HG02973 (cell line): Measurements from ENCODE around the gene HEXB.
"Not testable (repeated sequence)": the region's sequence is repeated elsewhere in the genome, so short reads cannot be mapped to it uniquely, and the experiment has no call there.

Experiments
- ATAC-seq: cut with Tn5 transposase; IDR thresholded peaks from one replicate; pipeline ENCODE4 v1.9.1; 2021; ENCODE audit warnings: moderate library complexity; ENCODE audit not compliant: unreplicated experiment

The HEXB gene

GRCh38 chr5:74725331-74725730 lies 40.3 kb downstream of the HEXB start:
- no peak for ATAC-seq

GRCh38 chr5:74736759-74737158 lies 51.7 kb downstream of the HEXB start:
- ATAC-seq, result no peak

- ATAC-seq, result no peak
These were observed 53.4 kb downstream of the HEXB start for GRCh38 chr5:74738406-74738805.

GRCh38 chr5:74748742-74749141 lies 63.7 kb downstream of the HEXB start:
- ATAC-seq, result not testable (repeated sequence)

- no peak for ATAC-seq
These were observed 76.2 kb downstream of the HEXB start for GRCh38 chr5:74761241-74761640.

- ATAC-seq, result no peak
These were observed 77.6 kb downstream of the HEXB start for GRCh38 chr5:74762599-74762998.

DNA sequence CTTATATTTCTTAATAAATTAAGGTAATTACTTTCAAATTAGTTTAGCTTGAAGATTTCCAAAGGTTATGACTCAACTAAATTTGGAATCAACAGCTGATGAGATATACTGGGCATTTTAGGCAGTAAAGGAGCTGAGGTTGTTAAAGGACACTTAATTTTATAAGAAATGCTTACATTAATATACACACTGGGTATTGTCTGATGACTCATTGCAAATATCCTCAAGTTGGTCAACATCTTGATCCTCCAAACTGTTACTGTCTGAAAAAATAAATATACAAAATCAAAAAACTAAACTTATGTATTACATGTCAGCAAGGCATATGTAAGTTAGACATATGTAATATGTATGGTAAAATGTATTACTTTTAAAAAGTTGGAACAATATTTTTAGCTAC lies 78.5 kb downstream of the HEXB start:
- ATAC-seq, result no peak

- no peak for ATAC-seq
These were observed 80.2 kb downstream of the HEXB start for GRCh38 chr5:74765201-74765600.

DNA sequence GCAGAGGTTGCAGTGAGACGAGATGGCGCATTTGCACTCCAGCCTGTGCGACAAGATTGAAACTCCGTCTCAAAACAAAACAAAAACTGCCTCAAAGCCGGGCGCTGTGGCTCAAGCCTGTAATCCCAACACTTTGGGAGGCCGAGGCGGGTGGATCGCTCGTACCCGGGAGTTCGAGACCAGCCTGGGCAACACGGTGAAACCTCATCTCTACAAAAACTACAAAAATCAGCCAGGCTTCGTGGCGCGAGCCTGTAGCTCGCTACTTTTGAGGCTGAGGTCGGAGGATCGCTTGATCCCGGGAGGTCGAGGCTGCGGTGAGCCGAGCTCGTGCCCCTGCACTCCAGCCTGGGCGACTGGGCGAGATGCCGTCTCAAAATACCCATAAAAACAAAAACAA lies 80.9 kb downstream of the HEXB start:
- no peak for ATAC-seq

DNA sequence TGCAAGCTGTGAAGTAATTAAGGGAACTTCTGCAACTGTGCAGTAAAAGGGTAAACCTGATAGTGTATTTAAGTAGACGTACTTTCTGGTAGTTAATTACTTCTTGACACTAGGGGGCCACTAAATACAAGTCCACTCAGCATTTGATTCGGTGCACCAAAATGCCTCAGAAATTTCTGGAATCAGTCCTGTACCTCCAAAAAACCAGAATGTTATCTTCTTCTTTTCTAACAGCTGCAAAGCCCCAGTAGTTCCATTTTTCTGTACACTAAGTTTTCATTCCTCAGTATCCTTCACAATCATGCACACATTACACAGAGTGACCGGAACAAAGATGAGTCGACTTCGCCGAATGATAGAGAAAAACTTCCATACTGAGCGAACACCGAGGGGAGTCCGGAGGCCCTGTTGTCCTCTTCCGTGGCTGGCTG lies 81.4 kb downstream of the HEXB start:
- peak; percentile 42 for ATAC-seq

DNA sequence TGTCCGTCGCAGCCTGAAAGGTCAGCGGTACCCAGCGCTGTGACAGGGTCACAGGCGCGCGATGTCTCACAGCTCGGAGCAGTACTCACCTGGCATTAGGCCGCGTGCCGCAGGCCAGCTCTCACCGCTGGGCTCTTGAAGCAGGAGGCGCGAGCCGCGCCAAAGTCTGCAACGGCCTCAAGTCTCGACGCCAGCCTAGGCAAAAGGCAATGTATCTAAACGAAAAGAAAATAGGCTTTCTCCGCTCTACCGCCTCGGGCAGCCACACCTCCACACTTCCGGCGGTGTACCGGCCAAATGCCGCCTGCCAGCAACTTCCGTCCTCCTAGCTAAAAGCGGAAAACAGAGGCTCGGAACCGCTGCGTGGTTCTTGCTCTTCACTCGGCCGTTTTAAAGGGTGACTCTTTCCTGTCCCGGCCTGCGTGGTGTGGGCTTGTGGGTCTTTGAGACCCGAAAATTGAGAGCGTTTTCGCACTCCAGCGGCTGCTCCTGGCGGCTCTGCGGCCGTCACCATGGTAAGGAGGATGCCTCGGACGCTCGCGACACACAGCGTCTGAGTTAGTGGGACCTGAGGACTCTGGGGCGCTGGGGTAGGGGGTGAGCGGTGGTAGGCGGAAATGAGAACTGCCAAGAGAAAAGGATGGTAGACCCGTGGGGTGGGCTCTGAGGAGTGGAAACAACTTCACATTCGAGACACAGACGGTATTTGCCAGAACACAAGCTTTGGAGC lies 82.0 kb downstream of the HEXB start, which contains the start of the genes GFM2 and NSA2:
Gene GFM2, minus strand, starts transcription at position 269 of the 730 bp plus-strand sequence. CDS start 3,375 bp downstream, outside the sequence.
Gene NSA2, plus strand, starts transcription at position 401 of the 730 bp plus-strand sequence. Its CDS starts 112 bp downstream, at position 513.
- ATAC-seq, result peak; percentile 74

- ATAC-seq, result no peak
These were observed 82.5 kb downstream of the HEXB start for GRCh38 chr5:74767579-74767913.
